Lung (tissue), 12 donors: Measurements from ENCODE around the gene TRIM39. TPM values are rescaled to one million over a fixed set of nuclear protein-coding genes. Genes with fewer than 3 reads are reported as not detected.

Experiments used
- ATAC-seq: fragments of 200-7000 bp; cut with Tn5 transposase; one replicate; pipeline ENCODE4 v1.9.1; 2020; ENCODE audit warnings: moderate number of reproducible peaks; ENCODE audit not compliant: insufficient read depth, low FRiP score
- DNase-seq, 3 donors: peaks; one replicate each; pipeline ENCODE4 v3.0.0-alpha.2; 2013 to 2017
- H3K27ac ChIP-seq, 2 donors: one replicate each; pipeline ENCODE4 v1.5.1; 2013; ENCODE audit warnings: mild to moderate bottlenecking in 2 of 2, moderate library complexity in 2 of 2, control low read depth in 1 of 2, inconsistent platforms in 1 of 2, low read depth in 1 of 2, low read length in 1 of 2
- H3K27me3 ChIP-seq, 3 donors: one replicate each; pipeline ENCODE4 v1.5.1; 2013; ENCODE audit warnings: low read length in 2 of 3; ENCODE audit not compliant: control insufficient read depth in 3 of 3, insufficient read depth in 3 of 3
- H3K36me3 ChIP-seq, 4 donors: one replicate each; pipeline ENCODE4 v1.5.1; 2013; ENCODE audit warnings: low read length in 4 of 4, mild to moderate bottlenecking in 1 of 4, moderate library complexity in 1 of 4; ENCODE audit not compliant: control insufficient read depth in 4 of 4, insufficient read depth in 4 of 4
- H3K4me1 ChIP-seq, 5 donors: one replicate each; pipeline ENCODE4 v1.5.1; 2013; ENCODE audit warnings: low read length in 5 of 5, mild to moderate bottlenecking in 2 of 5, moderate library complexity in 1 of 5; ENCODE audit not compliant: control insufficient read depth in 5 of 5, insufficient read depth in 5 of 5
- H3K4me3 ChIP-seq: one replicate; pipeline ENCODE4 v1.5.1; 2013; ENCODE audit warnings: mild to moderate bottlenecking, control low read depth, moderate library complexity
- H3K9ac ChIP-seq, 2 donors: one replicate each; pipeline ENCODE4 v1.5.1; 2013; ENCODE audit warnings: low read length in 2 of 2, control low read depth in 1 of 2; ENCODE audit not compliant: insufficient read depth in 1 of 2
- H3K9me3 ChIP-seq, 4 donors: one replicate each; pipeline ENCODE4 v1.5.1; 2013; ENCODE audit warnings: low read length in 3 of 4, mild to moderate bottlenecking in 1 of 4, moderate library complexity in 1 of 4; ENCODE audit not compliant: control insufficient read depth in 4 of 4, insufficient read depth in 3 of 4
- WGBS, 2 donors: extraction: QIAGEN DNeasy Blood & Tissue Kit; methylation state at CpG; one replicate each; pipeline ENCODE4 v1.1.7; 2013; 5-methylcytosine and 5-hydroxymethylcytosine counted together
- polyA plus RNA-seq, 2 donors: library from polyadenylated mRNA; stranded (reverse); fragments of 200-250 nt; gene quantifications; one replicate each; pipeline ENCODE4 v1.2.1, GENCODE V29; 2013
- total RNA-seq, 2 donors: library from RNA; depleted of rRNA in 1 of 2; stranded (reverse); fragments of >200 nt in 1 of 2; gene quantifications; one replicate each; pipeline ENCODE4 v1.2.1, GENCODE V29; 2014 to 2021
- TF ChIP-seq, protein P1 (sequence below): IDR thresholded peaks from 2 replicates; pipeline ENCODE4 v1.5.1; 2012; ENCODE audit warnings: mild to moderate bottlenecking; ENCODE audit errors: control extremely low read depth, extremely low read depth
- donor health status: control.
- donor health status: control.
- donor health status: Bipolar disorder and iron deficiency.
- donor health status: healthy.
- donor health status: DM: yes; HTN: yes; CAD: no.

Gene TRIM39
- total and polyA plus RNA-seq, 4 donors = 9.4 to 14.2 (median 11.3) TPM

- H3K36me3 ChIP-seq = no peaks in the 10 kb centered on the region
- DNase-seq = no peak
- no peak overlapping the region for H3K9ac ChIP-seq
- TF ChIP-seq, protein P1, sequence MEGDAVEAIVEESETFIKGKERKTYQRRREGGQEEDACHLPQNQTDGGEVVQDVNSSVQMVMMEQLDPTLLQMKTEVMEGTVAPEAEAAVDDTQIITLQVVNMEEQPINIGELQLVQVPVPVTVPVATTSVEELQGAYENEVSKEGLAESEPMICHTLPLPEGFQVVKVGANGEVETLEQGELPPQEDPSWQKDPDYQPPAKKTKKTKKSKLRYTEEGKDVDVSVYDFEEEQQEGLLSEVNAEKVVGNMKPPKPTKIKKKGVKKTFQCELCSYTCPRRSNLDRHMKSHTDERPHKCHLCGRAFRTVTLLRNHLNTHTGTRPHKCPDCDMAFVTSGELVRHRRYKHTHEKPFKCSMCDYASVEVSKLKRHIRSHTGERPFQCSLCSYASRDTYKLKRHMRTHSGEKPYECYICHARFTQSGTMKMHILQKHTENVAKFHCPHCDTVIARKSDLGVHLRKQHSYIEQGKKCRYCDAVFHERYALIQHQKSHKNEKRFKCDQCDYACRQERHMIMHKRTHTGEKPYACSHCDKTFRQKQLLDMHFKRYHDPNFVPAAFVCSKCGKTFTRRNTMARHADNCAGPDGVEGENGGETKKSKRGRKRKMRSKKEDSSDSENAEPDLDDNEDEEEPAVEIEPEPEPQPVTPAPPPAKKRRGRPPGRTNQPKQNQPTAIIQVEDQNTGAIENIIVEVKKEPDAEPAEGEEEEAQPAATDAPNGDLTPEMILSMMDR = no peak
- no peak for ATAC-seq
- H3K27me3 ChIP-seq = peaks cover 0 to 3% (median 2%) of the 10 kb centered on the region in 3 donors
- no peak overlapping the region for H3K4me3 ChIP-seq
- H3K4me1 ChIP-seq = no peaks in the 10 kb centered on the region
- WGBS, 2 donors = 78 to 89% methylated on average over 2 of the region's 2 CpGs
- H3K9me3 ChIP-seq = no peaks in the 10 kb centered on the region
- H3K27ac ChIP-seq = no peak overlapping the region
These were observed 25.8 kb downstream of the TRIM39 start for GRCh38 chr6:30352550-30352949.

DNA sequence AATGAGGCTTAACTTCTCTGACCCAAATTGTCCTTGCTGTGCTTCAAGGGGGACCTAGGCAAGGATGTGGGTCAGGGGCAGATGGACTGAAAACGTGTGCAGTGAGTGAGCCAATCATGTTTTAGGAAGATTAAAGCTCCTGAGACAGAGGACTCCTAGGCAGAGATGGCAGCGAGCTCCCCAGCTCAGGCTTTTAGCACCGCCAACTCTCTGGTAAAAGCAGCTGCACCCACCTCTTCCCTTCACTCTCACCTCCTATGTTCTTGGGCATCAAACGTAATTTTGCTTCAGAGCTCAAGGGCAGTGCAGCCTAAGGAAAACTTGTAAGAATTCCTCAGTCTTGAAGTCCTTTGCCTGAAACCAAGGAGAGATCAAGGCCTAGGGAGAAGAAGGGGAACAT, 28.6 kb downstream of the TRIM39 start:
- no peak for ATAC-seq
- DNase-seq = no peak
- H3K27me3 ChIP-seq = peaks cover 0 to 28% (median 28%) of the 10 kb centered on the region in 3 donors

DNA sequence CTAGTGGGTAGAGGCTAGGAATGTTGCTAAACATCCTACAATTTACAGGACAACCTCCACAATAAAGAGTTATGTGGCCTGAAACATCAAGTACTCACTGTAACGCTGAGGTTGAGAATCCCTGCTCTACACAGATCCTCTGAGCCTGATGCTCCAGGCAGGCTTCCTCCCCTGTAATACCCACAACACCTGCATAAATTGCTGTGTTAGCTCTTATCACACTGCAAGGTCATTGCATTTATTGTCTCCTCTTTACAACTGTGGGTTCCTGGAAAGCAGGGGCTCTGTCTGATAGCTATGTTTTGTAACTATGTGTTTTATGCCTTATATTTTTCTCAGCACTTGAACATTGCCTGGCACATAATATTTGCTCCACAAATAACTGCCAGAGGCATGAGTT, 29.8 kb downstream of the TRIM39 start:
- H3K4me3 ChIP-seq = no peak overlapping the region
- 85 to 91% methylated on average over 1 of the region's 1 CpG for WGBS, 2 donors
- DNase-seq (no peak), ATAC-seq (no peak)
- peaks cover 0 to 4% (median 0%) of the 10 kb centered on the region in 5 donors for H3K4me1 ChIP-seq
- TF ChIP-seq, protein P1 = no peak
- H3K27me3 ChIP-seq = peaks cover 0 to 41% (median 39%) of the 10 kb centered on the region in 3 donors
- peaks cover 0 to 2% (median 0%) of the 10 kb centered on the region in 4 donors for H3K9me3 ChIP-seq
- H3K27ac ChIP-seq = no peak overlapping the region
- no peak overlapping the region for H3K9ac ChIP-seq
- H3K36me3 ChIP-seq = no peaks in the 10 kb centered on the region

More for the DNA sequence above, 28.6 kb downstream of the TRIM39 start:
- TF ChIP-seq, protein P1 = no peak
- H3K9me3 ChIP-seq = peaks cover 0 to 2% (median 0%) of the 10 kb centered on the region in 4 donors
- H3K9ac ChIP-seq = no peak overlapping the region
- 66 to 78% methylated on average over 4 of the region's 4 CpGs for WGBS, 2 donors
- no peak overlapping the region for H3K4me3 ChIP-seq
- no peaks in the 10 kb centered on the region for H3K36me3 ChIP-seq
- no peak overlapping the region for H3K27ac ChIP-seq
- peaks cover 0 to 4% (median 0%) of the 10 kb centered on the region in 5 donors for H3K4me1 ChIP-seq
